WTC11 (cell line): ENCODE measurements around the gene ZNF3. TPM values are rescaled to one million over a fixed set of nuclear protein-coding genes. Genes with fewer than 3 reads are reported as not detected.

Experiments used
- ATAC-seq: fragments of 200-7000 bp; cut with Tn5 transposase; 2 replicates; pipeline ENCODE4 v1.10.0; 2021; ENCODE audit warnings: mild to moderate bottlenecking, moderate library complexity
- CTCF ChIA-PET: fragments of 300-600 bp; sonication (Branson Sonifier 250); formaldehyde crosslinking; loops from one replicate; lab custom pipeline; 2021; ENCODE audit warnings: antibody characterized with exemption; lab: Charles Lee
- POLR2A ChIA-PET: fragments of 350-600 bp; sonication (Branson Sonifier 250); formaldehyde crosslinking; loops from one replicate; lab custom pipeline; 2021; ENCODE audit warnings: antibody characterized with exemption; lab: Charles Lee
- DNase-seq: peaks from one replicate; pipeline ENCODE4 v3.0.0; 2021; ENCODE audit warnings: low spot score
- H3K27ac Mint-ChIP-seq: 2 replicates; pipeline ENCODE4 v1.8.0; 2021; ENCODE audit warnings: mixed read lengths
- H3K27me3 Mint-ChIP-seq: 2 replicates; pipeline ENCODE4 v1.8.0; 2021; ENCODE audit warnings: low read depth, mild to moderate bottlenecking, moderate library complexity, mixed read lengths
- H3K36me3 Mint-ChIP-seq: 2 replicates; pipeline ENCODE4 v1.8.0; 2021; ENCODE audit warnings: mixed read lengths
- H3K4me1 Mint-ChIP-seq: 2 replicates; pipeline ENCODE4 v1.8.0; 2022; ENCODE audit warnings: mixed read lengths
- H3K4me3 Mint-ChIP-seq: 2 replicates; pipeline ENCODE4 v1.8.0; 2021; ENCODE audit warnings: mild to moderate bottlenecking, moderate library complexity, mixed read lengths
- H3K9me3 Mint-ChIP-seq: 2 replicates; pipeline ENCODE4 v1.8.0; 2021; ENCODE audit warnings: mixed read lengths
- ARID4B ChIP-seq: sonication (generic); formaldehyde crosslinking; IDR thresholded peaks from 2 replicates; pipeline ENCODE4 v1.8.0; 2023; ENCODE audit warnings: missing genetic modification reagents, mild to moderate bottlenecking, borderline replicate concordance
- CBFB ChIP-seq: sonication (generic); formaldehyde crosslinking; IDR thresholded peaks from 2 replicates; pipeline ENCODE4 v1.8.1; 2022; ENCODE audit warnings: mild to moderate bottlenecking, low read depth, missing genetic modification reagents
- CDX4 ChIP-seq: fragments of 250-450 bp; sonication (Bioruptor Pico); IDR thresholded peaks from 2 replicates; pipeline ENCODE4 v1.9.0; 2021; ENCODE audit warnings: moderate library complexity, mild to moderate bottlenecking, inconsistent platforms, borderline replicate concordance
- CREB1 ChIP-seq: sonication (generic); formaldehyde crosslinking; IDR thresholded peaks from 2 replicates; pipeline ENCODE4 v1.8.0; 2023; ENCODE audit warnings: mild to moderate bottlenecking, missing genetic modification reagents
- ERG ChIP-seq: fragments of 250-450 bp; sonication (Bioruptor Pico); IDR thresholded peaks from 2 replicates; pipeline ENCODE4 v1.8.0; 2021; ENCODE audit warnings: mild to moderate bottlenecking
- ETV6 ChIP-seq: sonication (generic); formaldehyde crosslinking; IDR thresholded peaks from 2 replicates; pipeline ENCODE4 v1.8.1; 2022; ENCODE audit warnings: mild to moderate bottlenecking, missing genetic modification reagents
- FOXP1 ChIP-seq: sonication (generic); formaldehyde crosslinking; IDR thresholded peaks from 2 replicates; pipeline ENCODE4 v1.8.0; 2022; ENCODE audit warnings: missing genetic modification reagents, mild to moderate bottlenecking, moderate library complexity, borderline replicate concordance
- FOXP4 ChIP-seq: sonication (generic); formaldehyde crosslinking; IDR thresholded peaks from 2 replicates; pipeline ENCODE4 v1.8.0; 2022; ENCODE audit warnings: mild to moderate bottlenecking, missing genetic modification reagents
- GABPB1 ChIP-seq: sonication (generic); formaldehyde crosslinking; IDR thresholded peaks from 2 replicates; pipeline ENCODE4 v1.8.1; 2023; ENCODE audit warnings: mild to moderate bottlenecking, missing genetic modification reagents
- HMGA2 ChIP-seq: fragments of 250-450 bp; sonication (Bioruptor Pico); IDR thresholded peaks from 2 replicates; pipeline ENCODE4 v1.4.0; 2021; ENCODE audit warnings: mild to moderate bottlenecking, moderate library complexity
- JAZF1 ChIP-seq: fragments of 250-450 bp; sonication (Bioruptor Pico); IDR thresholded peaks from 2 replicates; pipeline ENCODE4 v1.9.0; 2021; ENCODE audit warnings: moderate library complexity, mild to moderate bottlenecking, inconsistent platforms
- NFE2L1 ChIP-seq: sonication (generic); formaldehyde crosslinking; IDR thresholded peaks from 2 replicates; pipeline ENCODE4 v1.8.1; 2023; ENCODE audit warnings: missing genetic modification reagents
- NFYB ChIP-seq: sonication (generic); formaldehyde crosslinking; conservative IDR thresholded peaks from 2 replicates; pipeline ENCODE4 v1.8.0; 2022; ENCODE audit warnings: low read depth, missing genetic modification reagents
- NR3C1 ChIP-seq: sonication (generic); formaldehyde crosslinking; conservative IDR thresholded peaks from 2 replicates; pipeline ENCODE4 v1.8.1; 2023; ENCODE audit warnings: low read depth, mild to moderate bottlenecking, missing genetic modification reagents
- OVOL2 ChIP-seq: fragments of 250-450 bp; sonication (Bioruptor Pico); IDR thresholded peaks from 2 replicates; pipeline ENCODE4 v1.9.0; 2021; ENCODE audit warnings: mild to moderate bottlenecking, borderline replicate concordance
- RELA ChIP-seq: sonication (generic); formaldehyde crosslinking; IDR thresholded peaks from 2 replicates; pipeline ENCODE4 v1.8.1; 2022; ENCODE audit warnings: missing genetic modification reagents, mild to moderate bottlenecking, borderline replicate concordance
- RORB ChIP-seq: fragments of 250-450 bp; sonication (Bioruptor Pico); IDR thresholded peaks from 2 replicates; pipeline ENCODE4 v1.9.0; 2021; ENCODE audit warnings: mild to moderate bottlenecking
- SMAD4 ChIP-seq: sonication (generic); formaldehyde crosslinking; IDR thresholded peaks from 2 replicates; pipeline ENCODE4 v1.8.0; 2022; ENCODE audit warnings: mild to moderate bottlenecking, missing genetic modification reagents
- SP1 ChIP-seq: sonication (generic); formaldehyde crosslinking; conservative IDR thresholded peaks from 2 replicates; pipeline ENCODE4 v1.8.1; 2022; ENCODE audit warnings: missing genetic modification reagents
- ZNF121 ChIP-seq: sonication (generic); formaldehyde crosslinking; IDR thresholded peaks from 2 replicates; pipeline ENCODE4 v1.8.0; 2023; ENCODE audit warnings: missing genetic modification reagents
- ZNF138 ChIP-seq: sonication (generic); formaldehyde crosslinking; conservative IDR thresholded peaks from 2 replicates; pipeline ENCODE4 v1.8.1; 2022; ENCODE audit warnings: mild to moderate bottlenecking, moderate library complexity, missing genetic modification reagents
- ZNF317 ChIP-seq: sonication (generic); formaldehyde crosslinking; IDR thresholded peaks from 2 replicates; pipeline ENCODE4 v1.8.1; 2023; ENCODE audit warnings: low read depth, mild to moderate bottlenecking, moderate library complexity, missing genetic modification reagents, borderline replicate concordance
- ZNF532 ChIP-seq: fragments of 250-450 bp; sonication (Bioruptor Pico); IDR thresholded peaks from 2 replicates; pipeline ENCODE4 v1.9.0; 2021; ENCODE audit warnings: mild to moderate bottlenecking, borderline replicate concordance
- total RNA-seq: library from RNA; stranded (reverse); gene quantifications from 3 replicates; pipeline ENCODE4 v1.2.3, GENCODE V29; 2021

The ZNF3 gene
- total RNA-seq, 1 experiment from 2014 or later: 48.3 TPM

- no peak for DNase-seq
- TF ChIP-seq RELA (no peak), RORB (no peak), ETV6 (CRISPR knock-in tag) (no peak), JAZF1 (CRISPR knock-in tag) (no peak), ZNF532 (CRISPR knock-in tag) (no peak), SMAD4 (no peak), FOXP4 (no peak)
- Mint-ChIP-seq H3K4me1 (peaks cover 11% of the 10 kb centered on the region), H3K36me3 (peaks cover 33% of the 10 kb centered on the region), H3K9me3 (peaks cover 11% of the 10 kb centered on the region), H3K4me3 (no peak overlapping the region), H3K27ac (no peak overlapping the region; the same call in 1 of the 2 replicates), H3K27me3 (no peaks in the 10 kb centered on the region)
- CTCF ChIA-PET: no interaction called here
- POLR2A ChIA-PET: interaction anchor here (0.6 to 0.7 kb wide), 2 partner anchors 9 to 92 kb away, joined by 3 to 4 read pairs; partner anchors contain the start of gene ZSCAN21
- ATAC-seq: peak; percentile 48
Measured at GRCh38 chr7:100040575-100040974, 40.9 kb downstream of the ZNF3 start.

GRCh38 chr7:100038326-100038725 is 43.2 kb downstream of the ZNF3 start:
- DNase-seq: no peak
- ChIA-PET POLR2A (no interaction called here), CTCF (interaction anchor here (0.6 kb wide), 1 partner anchor 168 kb away, joined by 3 read pairs; no protein-coding TSS in a partner anchor)
- Mint-ChIP-seq H3K9me3 (peaks cover 11% of the 10 kb centered on the region), H3K4me1 (peaks cover 11% of the 10 kb centered on the region), H3K27me3 (no peaks in the 10 kb centered on the region), H3K27ac (no peak overlapping the region), H3K36me3 (peaks cover 56% of the 10 kb centered on the region), H3K4me3 (no peak overlapping the region)
- no peak for TF ChIP-seq NFE2L1
- TF ChIP-seq GABPB1 (CRISPR knock-in tag): no peak
- no peak for TF ChIP-seq CBFB (CRISPR knock-in tag)
- TF ChIP-seq NFYB: no peak
- TF ChIP-seq SP1 (CRISPR knock-in tag): no peak
- no peak for TF ChIP-seq HMGA2 (CRISPR knock-in tag)
- no peak for TF ChIP-seq ZNF138 (CRISPR knock-in tag)
- TF ChIP-seq CREB1 (CRISPR knock-in tag): no peak
- no peak for TF ChIP-seq OVOL2 (CRISPR knock-in tag)
- no peak for TF ChIP-seq NR3C1
- no peak for TF ChIP-seq ARID4B
- no peak for TF ChIP-seq CDX4 (CRISPR knock-in tag)
- no peak for TF ChIP-seq ZNF317 (CRISPR knock-in tag)
- no peak for TF ChIP-seq FOXP1 (CRISPR knock-in tag)
- no peak for TF ChIP-seq ERG (CRISPR knock-in tag)
- no peak for TF ChIP-seq RORB
- TF ChIP-seq ZNF121 (CRISPR knock-in tag): no peak
- ATAC-seq: no peak
